Measurements from ENCODE around the gene TFF3. TPM values are rescaled to one million over a fixed set of nuclear protein-coding genes. Genes with fewer than 3 reads are reported as not detected.

The TFF3 gene
- total and polyA plus RNA-seq, 4 donors, result 2.4 to 170 (median 15.7) TPM

DNA sequence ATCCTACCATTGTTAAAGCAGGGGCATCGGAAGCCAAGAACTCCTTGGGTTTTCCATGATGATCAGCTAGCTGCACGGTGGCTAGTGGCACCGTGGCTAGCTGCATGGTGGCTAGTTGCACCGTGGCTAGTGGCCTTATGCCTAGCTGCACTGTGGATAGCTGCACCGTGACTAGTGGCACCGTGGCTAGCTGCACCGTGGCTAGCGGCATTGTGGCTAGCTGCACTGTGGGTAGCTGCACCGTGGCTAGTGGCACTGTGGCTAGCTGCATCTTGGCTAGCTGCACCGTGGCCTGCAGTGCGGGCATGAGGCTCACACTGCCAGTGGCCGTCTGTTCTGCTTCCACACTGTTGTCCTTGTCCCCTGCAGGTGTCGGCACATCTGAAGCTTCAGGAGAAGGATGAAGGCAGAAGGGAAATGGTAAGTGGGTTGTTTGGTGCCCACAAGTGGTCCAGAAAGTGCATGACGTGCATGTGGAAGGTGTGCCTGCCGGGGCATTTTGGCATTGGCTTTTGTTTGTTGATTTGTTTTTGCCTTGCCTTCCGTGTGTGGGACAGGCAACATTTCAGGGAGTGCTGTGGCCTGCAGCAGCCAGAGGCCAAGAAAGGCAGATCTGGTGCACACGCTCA, 38.6 kb downstream of the TFF3 start:
- Histone ChIP-seq H3K4me1 (ENCODE audit: control insufficient read depth in 1 of 2, insufficient read depth in 2 of 2, low read length in 2 of 2) (no peaks in the 10 kb centered on the region), H3K4me3 (ENCODE audit: low read length in 2 of 2) (no peak overlapping the region), H3K27ac (ENCODE audit: low read depth in 1 of 2, low read length in 2 of 2) (no peak overlapping the region), H3K36me3 (ENCODE audit: control insufficient read depth in 1 of 2, insufficient read depth in 2 of 2, low read length in 1 of 2) (no peaks in the 10 kb centered on the region), H3K27me3 (ENCODE audit: control insufficient read depth in 1 of 2, insufficient read depth in 2 of 2, low read length in 1 of 2) (no peaks in the 10 kb centered on the region), H3K9me3 (ENCODE audit: control insufficient read depth, low read length) (no peaks in the 10 kb centered on the region)
- intact Hi-C loops (cut with DNase I), result no loop called here
- no peak for DNase-seq
- no peak for ATAC-seq (ENCODE audit: low FRiP score)
- WGBS, 2 donors, result 92 to 93% methylated on average over 17 of the region's 17 CpGs

DNA sequence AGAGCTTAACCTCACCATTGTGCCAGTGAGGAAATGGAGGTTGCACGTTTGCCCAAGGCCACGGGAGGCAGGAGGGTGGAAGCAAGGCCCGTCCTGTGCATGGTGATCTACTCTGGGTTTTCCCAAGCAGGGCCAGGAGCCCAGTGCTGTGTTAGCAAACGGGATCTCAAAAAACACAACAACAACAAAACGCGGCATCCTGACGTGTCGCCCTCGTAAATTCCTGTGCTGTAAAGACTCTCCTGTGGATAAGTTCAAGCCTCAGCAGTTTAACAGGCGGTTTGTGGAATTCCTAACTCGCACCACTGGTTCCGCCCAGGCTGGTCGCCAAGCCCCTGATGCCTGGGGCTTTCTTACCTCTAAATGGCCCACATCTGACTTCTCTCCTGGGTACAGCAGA, 39.1 kb downstream of the TFF3 start:
- Histone ChIP-seq H3K27me3 (ENCODE audit: control insufficient read depth in 1 of 2, insufficient read depth in 2 of 2, low read length in 1 of 2) (no peaks in the 10 kb centered on the region), H3K36me3 (ENCODE audit: control insufficient read depth in 1 of 2, insufficient read depth in 2 of 2, low read length in 1 of 2) (no peaks in the 10 kb centered on the region), H3K4me3 (ENCODE audit: low read length in 2 of 2) (no peak overlapping the region), H3K4me1 (ENCODE audit: control insufficient read depth in 1 of 2, insufficient read depth in 2 of 2, low read length in 2 of 2) (no peaks in the 10 kb centered on the region), H3K27ac (ENCODE audit: low read depth in 1 of 2, low read length in 2 of 2) (no peak overlapping the region), H3K9me3 (ENCODE audit: control insufficient read depth, low read length) (no peaks in the 10 kb centered on the region)
- intact Hi-C loops (cut with DNase I), result no loop called here
- DNase-seq (no peak), ATAC-seq (ENCODE audit: low FRiP score) (no peak)
- 62 to 74% methylated on average over 13 of the region's 13 CpGs for WGBS, 2 donors

DNA sequence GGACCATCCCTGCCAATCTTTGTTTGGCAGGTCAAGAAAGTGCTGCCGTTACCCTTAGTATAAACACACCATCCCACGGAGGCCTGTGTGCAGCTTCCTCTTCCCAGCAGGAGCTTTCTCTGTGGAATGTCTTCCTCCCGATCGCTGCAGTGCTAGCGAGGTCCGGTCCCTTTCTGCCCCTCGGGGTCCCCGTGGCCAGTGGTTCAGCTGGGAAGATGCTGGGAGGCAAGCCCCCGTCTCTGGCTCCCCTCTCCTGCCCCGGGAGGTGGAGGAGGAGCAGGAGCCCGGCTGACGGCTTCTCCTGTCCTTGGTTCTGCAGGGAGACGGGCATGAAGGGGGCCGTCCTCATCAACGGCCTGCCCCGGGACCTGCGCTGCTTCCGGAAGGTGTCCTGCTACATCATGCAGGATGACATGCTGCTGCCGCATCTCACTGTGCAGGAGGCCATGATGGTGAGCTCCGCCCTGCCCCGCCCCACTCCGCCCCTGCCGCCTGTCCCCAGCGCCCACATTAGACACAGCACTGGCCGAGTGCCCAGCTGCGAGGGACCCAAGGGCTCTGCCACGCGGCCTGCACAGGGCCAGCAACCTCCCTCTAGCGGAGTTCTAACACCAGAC, 42.1 kb downstream of the TFF3 start:
- no peaks in the 10 kb centered on the region for H3K36me3 ChIP-seq (ENCODE audit: control insufficient read depth in 1 of 2, insufficient read depth in 2 of 2, low read length in 1 of 2)
- H3K27me3 ChIP-seq (ENCODE audit: control insufficient read depth in 1 of 2, insufficient read depth in 2 of 2, low read length in 1 of 2), result no peaks in the 10 kb centered on the region
- ATAC-seq (ENCODE audit: low FRiP score) (no peak), DNase-seq (no peak)
- intact Hi-C loops (cut with DNase I), result no loop called here
- H3K9me3 ChIP-seq (ENCODE audit: control insufficient read depth, low read length), result no peaks in the 10 kb centered on the region
- H3K4me3 ChIP-seq (ENCODE audit: low read length in 2 of 2), result no peak overlapping the region
- no peak overlapping the region for H3K27ac ChIP-seq (ENCODE audit: low read depth in 1 of 2, low read length in 2 of 2)
- 66 to 82% methylated on average over 22 to 29 of the region's 29 CpGs for WGBS, 2 donors
- no peaks in the 10 kb centered on the region for H3K4me1 ChIP-seq (ENCODE audit: control insufficient read depth in 1 of 2, insufficient read depth in 2 of 2, low read length in 2 of 2)

DNA sequence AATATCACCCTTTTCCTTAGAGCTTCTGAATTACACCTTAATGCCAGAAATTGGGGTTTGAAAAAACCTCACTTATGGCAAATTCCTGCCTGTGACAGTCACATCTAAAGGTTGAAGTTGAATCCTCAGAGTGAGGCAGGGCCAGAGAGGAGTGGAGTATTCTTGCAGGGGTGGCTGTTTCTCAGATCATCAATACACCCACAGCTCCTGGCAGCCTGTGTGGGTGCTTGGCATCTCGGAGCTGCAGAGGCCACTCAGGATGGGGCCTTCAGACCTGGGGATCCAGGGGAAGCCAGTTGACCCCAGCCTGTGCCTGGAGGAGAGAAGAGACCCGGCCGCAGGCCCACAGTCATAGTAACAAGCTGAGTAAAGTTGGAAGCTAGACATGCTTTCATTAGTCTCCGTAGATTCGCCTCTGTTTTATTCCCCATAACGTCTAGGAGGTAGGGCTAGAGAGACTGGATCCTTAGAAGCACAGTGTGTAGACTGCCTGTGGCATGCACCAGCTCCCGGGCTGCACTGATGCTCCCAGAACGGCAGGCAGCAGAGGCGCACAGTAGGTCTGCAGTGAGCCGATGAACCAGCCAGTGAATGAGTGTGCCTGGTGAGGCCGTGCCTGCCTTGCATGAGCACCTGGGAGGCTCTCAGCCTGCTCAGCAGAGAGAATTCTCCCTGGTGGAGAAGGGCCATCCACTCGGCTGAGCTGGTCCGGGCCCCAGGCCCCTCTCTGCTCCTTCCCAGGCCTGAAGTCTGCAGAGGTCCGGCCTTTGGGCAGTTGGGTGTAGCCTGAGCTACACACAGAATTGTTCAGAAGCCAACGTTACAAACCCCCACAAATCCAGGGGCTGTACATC, 42.9 kb downstream of the TFF3 start:
- Histone ChIP-seq H3K27me3 (ENCODE audit: control insufficient read depth in 1 of 2, insufficient read depth in 2 of 2, low read length in 1 of 2) (no peaks in the 10 kb centered on the region), H3K4me1 (ENCODE audit: control insufficient read depth in 1 of 2, insufficient read depth in 2 of 2, low read length in 2 of 2) (no peaks in the 10 kb centered on the region), H3K9me3 (ENCODE audit: control insufficient read depth, low read length) (no peaks in the 10 kb centered on the region), H3K36me3 (ENCODE audit: control insufficient read depth in 1 of 2, insufficient read depth in 2 of 2, low read length in 1 of 2) (no peaks in the 10 kb centered on the region), H3K27ac (ENCODE audit: low read depth in 1 of 2, low read length in 2 of 2) (no peak overlapping the region), H3K4me3 (ENCODE audit: low read length in 2 of 2) (no peak overlapping the region)
- ATAC-seq (ENCODE audit: low FRiP score), result no peak
- WGBS, 2 donors, result 82 to 90% methylated on average over 15 of the region's 15 CpGs
- intact Hi-C loops (cut with DNase I), result no loop called here
- no peak for DNase-seq

DNA sequence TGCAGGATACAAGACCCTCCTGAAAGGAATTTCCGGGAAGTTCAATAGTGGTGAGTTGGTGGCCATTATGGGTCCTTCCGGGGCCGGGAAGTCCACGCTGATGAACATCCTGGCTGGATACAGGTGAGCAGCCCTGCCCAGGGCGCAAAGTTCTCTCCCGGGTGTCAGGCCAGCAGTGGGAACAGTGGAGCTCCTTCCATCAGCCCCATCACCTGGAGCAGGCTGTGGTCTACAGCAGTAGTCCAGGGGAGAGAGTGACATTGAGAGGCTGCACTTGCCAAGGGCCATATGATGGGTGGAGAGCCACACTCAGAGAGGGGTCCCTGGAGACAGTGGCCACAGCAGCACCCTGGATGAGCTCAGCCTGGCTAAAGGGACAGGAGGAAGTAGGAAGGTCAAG, 44.1 kb downstream of the TFF3 start:
- H3K9me3 ChIP-seq (ENCODE audit: control insufficient read depth, low read length), result no peaks in the 10 kb centered on the region
- no peaks in the 10 kb centered on the region for H3K27me3 ChIP-seq (ENCODE audit: control insufficient read depth in 1 of 2, insufficient read depth in 2 of 2, low read length in 1 of 2)
- no peaks in the 10 kb centered on the region for H3K36me3 ChIP-seq (ENCODE audit: control insufficient read depth in 1 of 2, insufficient read depth in 2 of 2, low read length in 1 of 2)
- no peak overlapping the region for H3K27ac ChIP-seq (ENCODE audit: low read depth in 1 of 2, low read length in 2 of 2)
- intact Hi-C loops (cut with DNase I), result no loop called here
- no peaks in the 10 kb centered on the region for H3K4me1 ChIP-seq (ENCODE audit: control insufficient read depth in 1 of 2, insufficient read depth in 2 of 2, low read length in 2 of 2)
- no peak for DNase-seq
- no peak overlapping the region for H3K4me3 ChIP-seq (ENCODE audit: low read length in 2 of 2)
- ATAC-seq (ENCODE audit: low FRiP score), result no peak
- 95 to 96% methylated on average over 6 of the region's 6 CpGs for WGBS, 2 donors

DNA sequence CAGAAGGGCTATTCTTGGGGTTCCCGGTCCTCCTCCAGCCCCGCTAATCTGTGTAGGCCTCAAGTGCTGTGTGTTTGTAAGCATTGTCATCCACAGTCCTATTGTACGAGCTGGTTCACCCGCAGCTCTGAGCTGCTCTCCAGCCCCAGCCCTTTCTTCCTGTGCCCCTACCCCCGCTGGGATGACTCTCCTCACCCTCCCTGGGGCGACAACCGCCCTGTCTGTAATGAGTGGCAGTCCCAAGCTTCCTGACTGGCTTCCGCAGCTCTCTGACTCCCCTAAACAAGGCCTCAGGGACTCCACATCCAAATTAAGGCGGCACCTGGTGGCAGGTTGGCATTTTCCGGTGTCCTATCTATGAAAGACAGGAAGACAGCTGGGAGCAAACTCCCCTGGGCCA, 45.8 kb downstream of the TFF3 start:
- intact Hi-C loops (cut with DNase I), result no loop called here
- DNase-seq (no peak), ATAC-seq (ENCODE audit: low FRiP score) (no peak)
- Histone ChIP-seq H3K9me3 (ENCODE audit: control insufficient read depth, low read length) (no peaks in the 10 kb centered on the region), H3K36me3 (ENCODE audit: control insufficient read depth in 1 of 2, insufficient read depth in 2 of 2, low read length in 1 of 2) (no peaks in the 10 kb centered on the region), H3K27me3 (ENCODE audit: control insufficient read depth in 1 of 2, insufficient read depth in 2 of 2, low read length in 1 of 2) (no peaks in the 10 kb centered on the region), H3K4me3 (ENCODE audit: low read length in 2 of 2) (no peak overlapping the region), H3K4me1 (ENCODE audit: control insufficient read depth in 1 of 2, insufficient read depth in 2 of 2, low read length in 2 of 2) (no peaks in the 10 kb centered on the region), H3K27ac (ENCODE audit: low read depth in 1 of 2, low read length in 2 of 2) (no peak overlapping the region)
- WGBS, 2 donors, result 90 to 92% methylated on average over 10 of the region's 10 CpGs

DNA sequence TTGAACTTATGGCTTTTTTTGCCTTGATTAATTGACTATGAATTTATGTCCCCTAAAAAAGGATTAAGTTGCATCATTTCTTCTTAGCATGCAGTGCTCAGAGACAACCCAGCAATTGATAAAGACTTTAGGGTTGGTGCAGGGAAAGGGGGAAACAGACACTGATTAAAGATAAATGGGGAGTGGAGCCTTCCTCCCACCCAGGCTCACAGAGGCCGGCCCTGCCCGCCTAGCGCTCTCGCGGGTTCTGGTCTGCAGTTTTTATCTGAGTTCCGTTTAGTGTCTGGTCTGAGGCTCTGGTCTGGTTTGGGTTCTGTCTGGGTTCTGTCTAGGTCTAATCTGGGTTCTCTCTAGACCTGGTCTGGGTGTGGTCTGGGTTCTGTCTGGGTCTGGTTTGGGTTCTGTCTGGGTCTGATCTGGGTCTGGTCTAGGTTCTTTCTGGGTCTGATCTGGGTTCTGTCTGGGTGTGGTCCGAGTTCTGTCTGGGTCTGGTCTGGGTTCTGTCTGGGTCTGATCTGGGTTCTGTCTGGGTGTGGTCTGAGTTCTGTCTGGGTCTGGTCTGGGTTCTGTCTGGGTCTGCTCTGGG, 48.1 kb downstream of the TFF3 start:
- intact Hi-C loops (cut with DNase I), result no loop called here
- ATAC-seq (ENCODE audit: low FRiP score), result no peak
- Histone ChIP-seq H3K9me3 (ENCODE audit: control insufficient read depth, low read length) (no peaks in the 10 kb centered on the region), H3K27me3 (ENCODE audit: control insufficient read depth in 1 of 2, insufficient read depth in 2 of 2, low read length in 1 of 2) (no peaks in the 10 kb centered on the region), H3K4me3 (ENCODE audit: low read length in 2 of 2) (no peak overlapping the region), H3K27ac (ENCODE audit: low read depth in 1 of 2, low read length in 2 of 2) (no peak overlapping the region), H3K36me3 (ENCODE audit: control insufficient read depth in 1 of 2, insufficient read depth in 2 of 2, low read length in 1 of 2) (no peaks in the 10 kb centered on the region), H3K4me1 (ENCODE audit: control insufficient read depth in 1 of 2, insufficient read depth in 2 of 2, low read length in 2 of 2) (no peaks in the 10 kb centered on the region)
- DNase-seq, result no peak
- 73 to 77% methylated on average over 7 of the region's 7 CpGs for WGBS, 2 donors

DNA sequence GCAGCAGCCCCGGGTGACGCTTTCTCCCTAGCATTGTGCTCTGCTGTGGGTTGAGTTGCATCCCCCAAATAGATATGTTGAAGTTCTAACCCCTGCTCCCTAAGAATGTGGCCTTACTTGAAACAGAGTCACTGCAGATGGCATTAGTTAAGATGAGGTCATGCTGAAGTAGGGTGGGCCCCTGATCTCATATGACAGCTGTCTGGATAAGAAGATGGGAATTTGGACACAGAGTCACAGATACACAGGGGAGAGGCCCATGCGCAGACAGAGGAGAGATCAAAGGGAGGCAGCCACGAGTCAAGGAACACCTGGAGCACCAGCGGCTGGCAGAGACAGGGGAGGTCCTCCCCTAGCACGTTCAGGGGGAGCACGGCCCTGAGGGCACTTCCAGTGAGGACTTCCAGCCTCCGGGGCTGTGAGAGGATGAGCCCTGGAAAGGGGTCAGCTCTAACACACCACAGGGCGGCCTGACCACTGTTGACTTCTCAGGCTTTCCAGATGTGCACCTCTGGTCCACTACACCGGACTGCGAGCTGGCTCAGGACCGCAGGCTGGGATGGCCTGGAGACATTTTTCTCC, 49.9 kb downstream of the TFF3 start:
- Histone ChIP-seq H3K27ac (ENCODE audit: low read depth in 1 of 2, low read length in 2 of 2) (no peak overlapping the region), H3K9me3 (ENCODE audit: control insufficient read depth, low read length) (no peaks in the 10 kb centered on the region), H3K27me3 (ENCODE audit: control insufficient read depth in 1 of 2, insufficient read depth in 2 of 2, low read length in 1 of 2) (no peaks in the 10 kb centered on the region), H3K36me3 (ENCODE audit: control insufficient read depth in 1 of 2, insufficient read depth in 2 of 2, low read length in 1 of 2) (no peaks in the 10 kb centered on the region), H3K4me1 (ENCODE audit: control insufficient read depth in 1 of 2, insufficient read depth in 2 of 2, low read length in 2 of 2) (no peaks in the 10 kb centered on the region), H3K4me3 (ENCODE audit: low read length in 2 of 2) (no peak overlapping the region)
- 85 to 87% methylated on average over 12 of the region's 12 CpGs for WGBS, 2 donors
- ATAC-seq (ENCODE audit: low FRiP score) (no peak), DNase-seq (no peak)
- intact Hi-C loops (cut with DNase I), result no loop called here

All from aorta (tissue), 5 donors.